Peyer's patch (tissue), 4 donors: Measurements from ENCODE around the gene EVL. TPM values are rescaled to one million over a fixed set of nuclear protein-coding genes. Genes with fewer than 3 reads are reported as not detected.
A peak's percentile ranks its signal among the peaks of the same experiment; 100 is the strongest.
"Not testable (repeated sequence)": the region's sequence is repeated elsewhere in the genome, so short reads cannot be mapped to it uniquely, and the experiment has no call there.

ENCODE experiments used
- DNase-seq, 3 donors: peaks; one replicate each; pipeline ENCODE4 v3.0.0-alpha.2; 2017 to 2019
- H3K27ac ChIP-seq, 4 donors: fragments of 200-600 bp; sonication (generic); one replicate each; pipeline ENCODE4 v1.5.1; 2016 to 2019
- H3K27me3 ChIP-seq, 2 donors: fragments of 200-600 bp; sonication (generic); one replicate each; pipeline ENCODE4 v1.5.1; 2019
- H3K36me3 ChIP-seq, 3 donors: fragments of 200-600 bp; sonication (generic); one replicate each; pipeline ENCODE4 v1.5.1; 2016 to 2019
- H3K4me1 ChIP-seq, 4 donors: fragments of 200-600 bp; sonication (generic); one replicate each; pipeline ENCODE4 v1.5.1; 2016 to 2019
- H3K4me3 ChIP-seq, 4 donors: fragments of 200-600 bp; sonication (generic); 1 replicate in 3 of 4; 2 replicates in 1 of 4; pipeline ENCODE4 v1.5.1; 2016 to 2019; ENCODE audit warnings: mild to moderate bottlenecking in 1 of 4
- H3K9me3 ChIP-seq, 4 donors: fragments of 200-600 bp; sonication (generic); one replicate each; pipeline ENCODE4 v1.5.1; 2016 to 2019; ENCODE audit warnings: mild to moderate bottlenecking in 1 of 4
- CTCF ChIP-seq, 6 experiments: fragments of 450-650 bp in 4 of 6; fragments of 200-600 bp in 2 of 6; sonication (generic) in 1 of 6; IDR thresholded peaks; one replicate each; pipeline ENCODE4 v1.5.1; 2017 to 2019; ENCODE audit warnings: antibody characterized with exemption in 6 of 6, mild to moderate bottlenecking in 3 of 6, moderate library complexity in 1 of 6
- POLR2A ChIP-seq, 2 donors: fragments of 450-650 bp; IDR thresholded peaks; one replicate each; pipeline ENCODE4 v1.5.1; 2017; ENCODE audit warnings: antibody characterized with exemption in 2 of 2, mild to moderate bottlenecking in 2 of 2, moderate library complexity in 2 of 2
- total RNA-seq, 4 donors: library from RNA; depleted of rRNA; stranded (reverse); fragments of >200 nt; gene quantifications; one replicate each; pipeline ENCODE4 v1.1.0, GENCODE V29; 2016

Gene EVL
- total RNA-seq, 4 donors from 2014 or later, result 44.9 to 409 (median 110) TPM

- no peaks in the 10 kb centered on the region for H3K36me3 ChIP-seq
- peaks cover 0 to 10% (median 1%) of the 10 kb centered on the region in 4 donors for H3K4me1 ChIP-seq
- no peak for DNase-seq
- no peaks in the 10 kb centered on the region for H3K27me3 ChIP-seq
- no peaks in the 10 kb centered on the region for H3K9me3 ChIP-seq
- TF ChIP-seq CTCF (IDR thresholded peaks at IDR 0.05), result no peak
- TF ChIP-seq POLR2A (IDR thresholded peaks at IDR 0.05), result no peak
- H3K27ac ChIP-seq, result no peak overlapping the region
- no peak overlapping the region for H3K4me3 ChIP-seq
Observed at GRCh38 chr14:100170880-100171279, 105.7 kb downstream of the EVL start.

- Histone ChIP-seq H3K9me3 (no peaks in the 10 kb centered on the region), H3K4me1 (peaks cover 0 to 6% (median 0%) of the 10 kb centered on the region in 4 donors), H3K27me3 (no peaks in the 10 kb centered on the region), H3K27ac (no peak overlapping the region), H3K4me3 (no peak overlapping the region), H3K36me3 (no peaks in the 10 kb centered on the region)
- DNase-seq, result no peak
- TF ChIP-seq CTCF (IDR thresholded peaks at IDR 0.05) (no peak), POLR2A (IDR thresholded peaks at IDR 0.05) (no peak)
Observed at GRCh38 chr14:100172811-100173210, 107.6 kb downstream of the EVL start.

GRCh38 chr14:100173353-100173752, 108.1 kb downstream of the EVL start:
- no peak for DNase-seq
- H3K4me3 ChIP-seq, result no peak overlapping the region
- H3K4me1 ChIP-seq, result peaks cover 0 to 9% (median 0%) of the 10 kb centered on the region in 4 donors
- H3K27ac ChIP-seq, result no peak overlapping the region
- no peaks in the 10 kb centered on the region for H3K36me3 ChIP-seq
- no peaks in the 10 kb centered on the region for H3K27me3 ChIP-seq
- TF ChIP-seq POLR2A (IDR thresholded peaks at IDR 0.05), result no peak
- no peak for TF ChIP-seq CTCF (IDR thresholded peaks at IDR 0.05)
- H3K9me3 ChIP-seq, result no peaks in the 10 kb centered on the region

- Histone ChIP-seq H3K4me3 (no peak overlapping the region), H3K27me3 (no peaks in the 10 kb centered on the region), H3K4me1 (peaks cover 0 to 12% (median 0%) of the 10 kb centered on the region in 4 donors), H3K27ac (no peak overlapping the region), H3K36me3 (no peaks in the 10 kb centered on the region), H3K9me3 (no peaks in the 10 kb centered on the region)
- peak in 1 of 3 donors; percentile 44 for DNase-seq
- no peak for TF ChIP-seq CTCF (IDR thresholded peaks at IDR 0.05)
- no peak for TF ChIP-seq POLR2A (IDR thresholded peaks at IDR 0.05)
Observed at GRCh38 chr14:100176811-100177327, 111.6 kb downstream of the EVL start.

GRCh38 chr14:100178691-100179090, 113.5 kb downstream of the EVL start:
- TF ChIP-seq CTCF (IDR thresholded peaks at IDR 0.05), result no peak
- no peak for TF ChIP-seq POLR2A (IDR thresholded peaks at IDR 0.05)
- Histone ChIP-seq H3K4me3 (no peak overlapping the region), H3K9me3 (no peaks in the 10 kb centered on the region), H3K27ac (peak overlapping the region in 3 of 4 donors; percentile 40 to 88 (median 84)), H3K4me1 (peaks cover 0 to 12% (median 0%) of the 10 kb centered on the region in 4 donors), H3K36me3 (no peaks in the 10 kb centered on the region), H3K27me3 (no peaks in the 10 kb centered on the region)
- DNase-seq, result no peak

GRCh38 chr14:100180671-100181070, 115.4 kb downstream of the EVL start:
- not testable (repeated sequence) for H3K9me3 ChIP-seq, H3K4me3 ChIP-seq, H3K36me3 ChIP-seq, DNase-seq, H3K27me3 ChIP-seq, H3K27ac ChIP-seq
- peaks cover 0 to 12% (median 0%) of the 10 kb centered on the region in 4 donors for H3K4me1 ChIP-seq

- DNase-seq, H3K36me3 ChIP-seq, H3K27ac ChIP-seq, H3K27me3 ChIP-seq, H3K9me3 ChIP-seq, H3K4me3 ChIP-seq: not testable (repeated sequence)
- peaks cover 0 to 12% (median 0%) of the 10 kb centered on the region in 4 donors for H3K4me1 ChIP-seq
Observed at GRCh38 chr14:100181876-100182551, 116.8 kb downstream of the EVL start.
